Measurements from ENCODE around the gene GFM2.
A peak's percentile ranks its signal among the peaks of the same experiment; 100 is the strongest.
"Not testable (repeated sequence)": the region's sequence is repeated elsewhere in the genome, so short reads cannot be mapped to it uniquely, and the experiment has no call there.

The GFM2 gene

GRCh38 chr5:74693191-74693590 lies 73.7 kb downstream of the GFM2 start:
- DNase-seq, result no peak

- no peak for DNase-seq
Measured at GRCh38 chr5:74686962-74687751, 79.8 kb downstream of the GFM2 start.

GRCh38 chr5:74685979-74686631 lies 80.8 kb downstream of the GFM2 start:
- DNase-seq, result no peak

- DNase-seq, result peak; percentile 75
Measured at GRCh38 chr5:74684900-74685851, 81.7 kb downstream of the GFM2 start, which contains the start of gene HEXB. TSS of gene HEXB (plus strand) at chr5:74685233. CDS start at chr5:74685261, 28 bp downstream.

GRCh38 chr5:74679966-74680365 lies 87.0 kb downstream of the GFM2 start:
- DNase-seq, result no peak

GRCh38 chr5:74679300-74679699 lies 87.6 kb downstream of the GFM2 start:
- not testable (repeated sequence) for DNase-seq

- not testable (repeated sequence) for DNase-seq
Measured at GRCh38 chr5:74678123-74678522, 88.8 kb downstream of the GFM2 start.

GRCh38 chr5:74676466-74676865 lies 90.5 kb downstream of the GFM2 start:
- DNase-seq, result not testable (repeated sequence)

- DNase-seq, result no peak
Measured at GRCh38 chr5:74673011-74673790, 93.7 kb downstream of the GFM2 start.

- no peak for DNase-seq
Measured at GRCh38 chr5:74672215-74672877, 94.6 kb downstream of the GFM2 start.

Measured in activated effector memory CD4-positive, alpha-beta T cell treated with Interleukin-2 at 50 U/mL for 16 hours (primary cell).